HEK293T (cell line): Measurements from ENCODE around the gene LRRK1.

Experiments
- BHLHE40 ChIP-seq: fragments of 450-650 bp; IDR thresholded peaks from 2 replicates; pipeline ENCODE4 v1.6.1; 2016; ENCODE audit warnings: mild to moderate bottlenecking, moderate library complexity, borderline replicate concordance
- ELF4 ChIP-seq: fragments of 450-650 bp; IDR thresholded peaks from 2 replicates; pipeline ENCODE4 v1.6.1; 2017; ENCODE audit warnings: antibody characterized with exemption
- FOXK2 ChIP-seq: fragments of 450-650 bp; IDR thresholded peaks from 2 replicates; pipeline ENCODE4 v1.6.1; 2016; ENCODE audit warnings: mild to moderate bottlenecking
- FOXM1 ChIP-seq: fragments of 450-650 bp; IDR thresholded peaks from 2 replicates; pipeline ENCODE4 v1.6.1; 2017; ENCODE audit warnings: mild to moderate bottlenecking, borderline replicate concordance
- L3MBTL2 ChIP-seq: fragments of 450-650 bp; conservative IDR thresholded peaks from 2 replicates; pipeline ENCODE4 v1.6.1; 2016; ENCODE audit warnings: mild to moderate bottlenecking
- LEF1 ChIP-seq: fragments of 450-650 bp; IDR thresholded peaks from 2 replicates; pipeline ENCODE4 v1.6.1; 2017; ENCODE audit warnings: mild to moderate bottlenecking, borderline replicate concordance
- NFRKB ChIP-seq: fragments of 450-650 bp; IDR thresholded peaks from 2 replicates; pipeline ENCODE4 v1.6.1; 2016; ENCODE audit warnings: mild to moderate bottlenecking, moderate library complexity
- SP1 ChIP-seq: fragments of 450-650 bp; IDR thresholded peaks from 2 replicates; pipeline ENCODE4 v1.6.1; 2017
- SUZ12 ChIP-seq: fragments of 450-650 bp; IDR thresholded peaks from 2 replicates; pipeline ENCODE4 v1.6.1; 2016; ENCODE audit warnings: mild to moderate bottlenecking
- TARDBP ChIP-seq: fragments of 450-650 bp; IDR thresholded peaks from 2 replicates; pipeline ENCODE4 v1.6.1; 2016
- ZNF384 ChIP-seq: fragments of 450-650 bp; IDR thresholded peaks from 2 replicates; pipeline ENCODE4 v1.6.1; 2016
- TF ChIP-seq, protein P1 (sequence below): fragments of 450-650 bp; IDR thresholded peaks from 2 replicates; pipeline ENCODE4 v1.6.1; 2016

DNA sequence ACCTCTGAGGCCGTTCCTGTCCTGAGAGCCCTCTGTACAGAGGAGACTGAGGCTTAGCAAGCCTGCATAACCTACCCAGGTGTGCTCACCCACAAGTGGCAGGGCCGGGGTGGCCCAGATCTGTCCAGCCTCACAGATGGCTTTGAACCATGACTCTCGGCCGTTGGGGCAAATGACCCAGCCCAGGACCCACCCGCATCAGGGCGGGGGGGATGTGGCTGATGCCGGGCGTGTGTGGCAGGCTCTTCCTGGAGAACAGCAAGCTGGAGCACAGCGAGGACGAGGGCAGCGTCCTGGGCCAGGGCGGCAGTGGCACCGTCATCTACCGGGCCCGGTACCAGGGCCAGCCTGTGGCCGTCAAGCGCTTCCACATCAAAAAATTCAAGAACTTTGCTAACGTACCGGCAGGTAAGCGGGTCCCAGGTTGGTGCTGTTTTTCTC, 133.5 kb downstream of the LRRK1 start:
- TF ChIP-seq, protein P1, sequence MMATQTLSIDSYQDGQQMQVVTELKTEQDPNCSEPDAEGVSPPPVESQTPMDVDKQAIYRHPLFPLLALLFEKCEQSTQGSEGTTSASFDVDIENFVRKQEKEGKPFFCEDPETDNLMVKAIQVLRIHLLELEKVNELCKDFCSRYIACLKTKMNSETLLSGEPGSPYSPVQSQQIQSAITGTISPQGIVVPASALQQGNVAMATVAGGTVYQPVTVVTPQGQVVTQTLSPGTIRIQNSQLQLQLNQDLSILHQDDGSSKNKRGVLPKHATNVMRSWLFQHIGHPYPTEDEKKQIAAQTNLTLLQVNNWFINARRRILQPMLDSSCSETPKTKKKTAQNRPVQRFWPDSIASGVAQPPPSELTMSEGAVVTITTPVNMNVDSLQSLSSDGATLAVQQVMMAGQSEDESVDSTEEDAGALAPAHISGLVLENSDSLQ: no peak
- TF ChIP-seq FOXK2 (no peak), BHLHE40 (no peak), L3MBTL2 (no peak), ZNF384 (no peak), LEF1 (no peak), FOXM1 (no peak), TARDBP (no peak), NFRKB (no peak), SP1 (no peak), ELF4 (no peak), SUZ12 (no peak)
